Hippocampal formation (tissue), 2 donors: Measurements from ENCODE around the gene STX8.
"Not testable (repeated sequence)": the region's sequence is repeated elsewhere in the genome, so short reads cannot be mapped to it uniquely, and the experiment has no call there.

Experiments
- DNase-seq, 2 donors: peaks; one replicate each; lab custom pipeline; 2025; lab: John Stamatoyannopoulos, UW

STX8 gene

DNA sequence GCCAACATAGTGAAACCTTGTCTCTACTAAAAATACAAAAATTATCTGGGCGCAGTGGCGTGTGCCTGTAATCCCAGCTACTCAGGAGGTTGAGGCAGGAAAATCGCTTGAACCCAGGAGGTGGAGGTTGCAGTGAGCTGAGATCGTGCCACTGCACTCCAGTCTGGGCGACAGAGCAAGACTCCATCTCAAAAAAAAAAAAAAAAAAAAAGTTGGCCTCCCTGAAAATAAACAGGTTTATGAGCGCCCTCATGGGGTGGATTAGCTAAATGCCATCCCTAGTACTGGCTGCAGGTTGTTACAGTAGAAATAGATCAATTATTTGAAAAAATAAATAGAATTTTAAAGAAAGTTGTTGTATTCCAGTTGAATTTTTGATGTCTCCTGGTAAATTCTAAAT is 20.9 kb downstream of the STX8 start:
- DNase-seq = not testable (repeated sequence)

DNA sequence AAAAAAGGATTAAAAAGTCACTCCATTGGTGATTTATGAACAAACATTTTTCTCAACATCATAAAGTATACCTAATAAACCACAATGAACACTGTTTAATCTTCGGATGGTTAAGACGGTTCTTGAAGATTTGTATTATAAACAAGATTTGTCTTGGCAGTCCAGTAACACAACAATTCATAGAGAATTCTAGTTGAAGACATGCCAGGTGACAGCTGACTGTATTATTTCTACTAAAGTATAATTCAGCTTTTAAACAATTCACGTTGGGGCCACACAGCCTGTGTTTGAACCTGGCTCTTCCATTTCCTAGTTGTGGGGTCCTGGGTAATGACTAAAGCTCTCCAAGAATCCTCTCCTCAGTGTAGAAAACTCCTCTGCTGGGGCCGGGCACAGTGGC is 22.0 kb downstream of the STX8 start:
- DNase-seq = no peak

DNA sequence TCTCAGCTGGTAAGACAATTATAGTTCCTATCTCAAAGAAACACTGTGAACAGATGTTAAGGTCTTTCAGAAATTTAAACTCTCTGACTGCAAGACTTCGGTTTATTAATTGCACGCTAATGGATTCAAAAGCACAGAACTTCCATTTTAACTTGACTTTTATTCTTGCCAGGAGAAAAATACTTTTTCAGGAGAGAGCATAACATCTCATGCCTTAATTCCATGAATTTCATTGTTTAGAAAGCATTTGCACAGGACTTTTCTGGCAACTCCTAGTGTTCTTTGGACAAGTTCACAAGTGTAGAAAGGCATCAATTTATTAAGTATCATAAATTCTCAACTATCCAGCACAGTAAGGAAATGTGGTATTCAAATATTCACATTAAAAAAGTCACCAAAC is 22.4 kb downstream of the STX8 start:
- no peak for DNase-seq

DNA sequence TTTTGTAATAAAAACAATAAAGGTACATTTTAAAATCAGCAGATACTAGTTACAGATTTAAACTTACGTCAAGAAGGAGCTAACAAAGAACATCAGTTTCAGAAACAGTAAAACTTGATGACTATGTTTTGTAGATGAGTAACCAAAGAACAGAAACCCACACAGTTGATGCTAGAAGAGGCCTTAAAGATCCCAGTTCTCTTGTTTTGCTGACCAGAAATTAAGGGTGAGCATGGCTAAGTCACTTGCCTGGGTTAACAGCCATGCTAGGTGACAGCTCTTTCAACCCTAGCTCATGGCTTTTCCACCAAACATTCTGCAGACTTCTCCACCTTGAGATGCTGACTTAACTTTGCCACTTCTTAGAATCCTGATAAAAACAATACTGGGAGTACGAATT is 26.4 kb downstream of the STX8 start:
- DNase-seq = no peak

DNA sequence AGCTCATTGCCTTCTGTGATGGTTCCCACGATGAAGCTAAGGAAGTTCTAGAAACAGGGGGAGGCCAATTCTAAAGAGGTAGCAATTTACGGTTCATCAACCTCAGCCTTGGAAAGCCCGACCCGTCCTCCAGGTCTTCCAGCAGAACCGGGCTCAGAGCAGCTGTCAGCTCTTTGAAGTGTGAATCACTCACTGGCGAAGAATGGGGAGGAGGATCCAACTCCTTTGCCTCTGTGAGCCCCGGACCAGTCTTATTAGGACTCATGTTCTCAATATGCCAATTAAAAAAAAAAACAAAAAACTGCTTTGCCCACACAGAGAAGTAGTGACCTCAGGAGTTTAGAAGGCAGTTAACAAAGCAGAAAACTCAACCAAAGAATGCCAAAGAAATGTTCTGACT is 31.4 kb downstream of the STX8 start:
- no peak for DNase-seq

DNA sequence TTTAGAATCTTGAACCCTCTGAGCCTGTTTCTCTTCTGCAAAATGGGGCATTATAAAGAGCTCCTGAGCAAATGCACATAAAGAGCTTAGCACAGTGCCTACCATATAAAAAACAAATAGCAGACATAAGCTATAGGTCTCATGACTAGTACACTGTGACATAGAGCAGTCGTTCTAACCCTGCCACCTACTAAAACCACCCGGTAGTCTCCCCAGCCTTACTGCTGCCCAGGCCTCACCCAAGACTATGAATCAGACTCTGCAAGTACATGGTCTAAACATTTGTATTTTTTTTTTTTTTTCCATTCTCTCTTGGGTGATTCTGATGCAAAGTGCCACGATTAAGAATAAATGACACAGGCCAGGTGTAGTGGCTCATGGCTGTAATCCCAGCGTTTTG is 33.9 kb downstream of the STX8 start:
- DNase-seq = no peak

DNA sequence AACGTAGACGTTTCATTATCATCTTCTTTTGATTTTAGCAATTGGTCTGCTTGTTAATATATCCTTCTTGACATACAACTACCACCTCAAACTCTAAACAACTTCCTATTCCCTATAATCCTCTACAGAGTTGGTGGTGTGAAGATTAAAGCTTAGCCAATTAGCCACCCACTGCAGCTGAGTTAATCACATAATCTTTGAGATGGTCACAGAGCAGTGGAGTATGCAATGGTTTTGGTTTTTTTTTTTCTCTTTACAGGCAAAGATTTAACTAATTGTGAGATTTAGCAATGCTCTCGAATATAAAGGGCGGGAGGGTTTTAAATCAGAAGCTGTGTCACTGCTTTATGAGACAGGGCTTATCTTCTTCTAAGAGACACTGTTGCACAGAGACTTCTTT is 37.0 kb downstream of the STX8 start:
- no peak for DNase-seq

DNA sequence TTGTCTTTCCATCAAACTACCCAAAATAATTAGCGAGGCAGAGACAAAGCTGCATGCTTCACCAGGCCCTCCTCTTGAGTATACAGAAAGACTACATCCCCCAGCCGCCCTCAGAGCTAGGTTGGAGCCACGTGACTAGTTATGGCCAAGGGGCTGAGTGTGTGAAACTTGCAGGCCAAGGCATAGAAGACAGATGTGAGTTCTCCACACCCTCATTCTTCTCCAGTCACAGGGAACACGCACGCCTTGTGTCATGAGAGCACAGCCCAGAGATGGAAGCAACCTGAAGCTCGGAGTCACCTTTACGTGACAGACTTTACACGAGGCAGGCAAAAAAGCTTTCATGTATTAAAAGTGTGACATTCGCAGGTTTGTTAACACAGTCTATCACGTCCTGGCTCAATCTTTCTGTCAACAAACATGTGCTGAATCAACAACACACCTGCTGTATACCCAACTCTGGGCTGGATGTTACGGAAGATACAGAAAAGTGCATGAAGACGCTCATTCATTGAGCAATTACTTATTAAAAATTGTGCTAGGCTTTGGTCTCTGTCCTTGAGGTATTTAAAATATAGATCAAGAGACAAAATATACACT is 38.3 kb downstream of the STX8 start:
- DNase-seq = no peak

- no peak for DNase-seq
These were observed 39.6 kb downstream of the STX8 start for GRCh38 chr17:9536061-9536460.

GRCh38 chr17:9533441-9533840 is 42.2 kb downstream of the STX8 start:
- DNase-seq = no peak

DNA sequence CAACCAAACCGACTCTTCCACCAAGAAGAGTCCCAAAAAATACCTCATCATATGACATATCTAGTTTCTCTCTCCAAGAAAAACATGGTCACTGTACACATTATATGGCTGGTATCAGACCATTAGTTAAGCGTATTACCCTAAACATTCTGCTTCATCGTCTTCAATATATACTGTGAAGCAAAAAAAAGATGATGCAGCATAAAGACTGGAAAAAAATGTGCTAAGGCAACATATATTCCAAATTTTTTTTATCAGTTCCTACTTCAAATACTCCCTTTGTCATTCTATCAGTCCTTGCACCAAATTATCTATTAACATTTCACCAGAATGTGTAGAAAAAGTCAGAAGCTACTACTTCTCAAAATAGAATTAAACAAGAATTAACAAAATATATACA is 42.9 kb downstream of the STX8 start:
- DNase-seq = no peak

- no peak for DNase-seq
These were observed 44.6 kb downstream of the STX8 start for GRCh38 chr17:9531034-9531433.

GRCh38 chr17:9529033-9529700 is 46.5 kb downstream of the STX8 start:
- DNase-seq = no peak

DNA sequence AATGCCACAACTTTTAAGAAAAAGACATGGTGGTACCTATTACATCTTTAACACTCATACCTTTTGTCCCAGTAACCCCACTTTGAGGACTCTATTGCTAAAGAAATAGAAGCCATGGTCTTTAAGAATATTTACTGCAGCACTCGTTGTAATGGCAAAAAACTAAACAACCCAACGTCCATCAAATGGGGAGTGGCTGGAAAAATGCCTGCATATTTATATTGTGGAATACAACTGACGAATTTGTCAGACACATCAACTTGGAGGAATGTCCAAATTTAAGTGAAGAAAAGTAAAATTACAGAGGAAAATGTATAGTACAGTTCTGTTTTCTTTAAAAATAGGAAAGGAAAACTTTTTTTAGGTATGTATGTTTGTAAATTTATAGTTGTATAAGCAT is 47.8 kb downstream of the STX8 start:
- no peak for DNase-seq

- DNase-seq = peak; percentile 13 to 66
These were observed 53.5 kb downstream of the STX8 start for GRCh38 chr17:9522074-9522473.

- DNase-seq = no peak
These were observed 54.6 kb downstream of the STX8 start for GRCh38 chr17:9521062-9521461.

DNA sequence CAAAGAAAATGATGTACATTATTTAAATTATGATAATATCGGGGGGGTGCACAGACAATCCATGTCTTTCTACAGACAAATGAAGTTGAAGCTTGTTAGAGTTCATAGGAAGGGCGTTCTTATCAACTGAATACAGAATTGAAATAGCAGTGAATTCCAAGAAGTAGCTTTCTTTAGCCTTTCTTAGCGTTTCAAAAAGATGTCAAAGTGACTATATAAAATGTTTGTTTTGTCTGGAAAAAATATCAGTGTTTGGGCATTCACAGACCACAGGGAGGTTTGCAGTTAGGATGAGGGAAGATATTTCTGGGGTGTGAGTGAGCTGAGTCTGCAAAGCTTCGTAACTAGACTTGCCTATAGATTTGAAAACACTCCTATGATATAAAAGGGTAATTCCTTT is 55.0 kb downstream of the STX8 start:
- no peak for DNase-seq

GRCh38 chr17:9519583-9520272 is 55.9 kb downstream of the STX8 start:
- no peak for DNase-seq

DNA sequence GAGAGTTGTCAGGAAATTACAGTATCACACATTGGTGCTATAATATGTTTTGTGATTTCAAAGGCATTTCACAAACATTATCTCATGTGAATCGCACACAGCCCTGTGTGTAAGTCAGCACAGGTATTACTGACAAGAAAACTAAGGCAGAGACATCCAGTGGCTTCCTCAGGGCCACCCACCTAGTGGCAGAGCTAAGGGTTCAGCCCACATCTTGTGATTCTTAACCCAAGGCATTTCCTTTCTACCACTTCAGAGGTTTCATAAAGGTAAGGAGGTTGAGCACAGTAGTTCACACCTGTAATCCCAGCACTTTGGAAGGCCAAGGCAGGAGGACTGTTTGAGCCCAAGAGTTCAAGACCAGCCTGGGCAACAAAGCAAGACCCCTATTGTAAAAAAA is 58.2 kb downstream of the STX8 start:
- DNase-seq = no peak

GRCh38 chr17:9513266-9513665 is 62.4 kb downstream of the STX8 start:
- DNase-seq = no peak

GRCh38 chr17:9512323-9513168 is 63.1 kb downstream of the STX8 start:
- no peak for DNase-seq

- no peak for DNase-seq
These were observed 66.3 kb downstream of the STX8 start for GRCh38 chr17:9509236-9509816.
